Measurements from ENCODE around the gene RGS5. TPM values are rescaled to one million over a fixed set of nuclear protein-coding genes. Genes with fewer than 3 reads are reported as not detected.

Gene RGS5
- total and polyA plus RNA-seq, 2 experiments from 2014 or later: 23.4 to 48.3 TPM

DNA sequence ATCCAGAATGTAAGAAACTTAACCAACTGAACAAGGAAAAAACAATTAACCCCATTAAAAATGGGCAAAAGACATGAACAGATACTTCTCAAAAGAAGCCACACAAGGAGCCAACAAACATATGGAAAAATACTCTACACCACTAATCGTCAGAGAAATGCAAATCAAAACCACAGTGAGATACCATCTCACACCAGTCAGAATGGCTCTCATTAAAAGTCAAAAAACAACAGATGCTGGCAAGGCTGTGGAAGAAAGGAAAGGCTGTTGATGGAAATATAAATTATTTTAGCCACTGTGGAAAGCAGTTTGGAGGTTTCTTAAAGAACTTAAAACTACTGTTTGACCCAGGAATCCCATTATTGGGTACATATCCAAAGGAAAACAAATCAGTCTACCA is 82.3 kb downstream of the RGS5 start (continued):
- TF ChIP-seq, protein P1, sequence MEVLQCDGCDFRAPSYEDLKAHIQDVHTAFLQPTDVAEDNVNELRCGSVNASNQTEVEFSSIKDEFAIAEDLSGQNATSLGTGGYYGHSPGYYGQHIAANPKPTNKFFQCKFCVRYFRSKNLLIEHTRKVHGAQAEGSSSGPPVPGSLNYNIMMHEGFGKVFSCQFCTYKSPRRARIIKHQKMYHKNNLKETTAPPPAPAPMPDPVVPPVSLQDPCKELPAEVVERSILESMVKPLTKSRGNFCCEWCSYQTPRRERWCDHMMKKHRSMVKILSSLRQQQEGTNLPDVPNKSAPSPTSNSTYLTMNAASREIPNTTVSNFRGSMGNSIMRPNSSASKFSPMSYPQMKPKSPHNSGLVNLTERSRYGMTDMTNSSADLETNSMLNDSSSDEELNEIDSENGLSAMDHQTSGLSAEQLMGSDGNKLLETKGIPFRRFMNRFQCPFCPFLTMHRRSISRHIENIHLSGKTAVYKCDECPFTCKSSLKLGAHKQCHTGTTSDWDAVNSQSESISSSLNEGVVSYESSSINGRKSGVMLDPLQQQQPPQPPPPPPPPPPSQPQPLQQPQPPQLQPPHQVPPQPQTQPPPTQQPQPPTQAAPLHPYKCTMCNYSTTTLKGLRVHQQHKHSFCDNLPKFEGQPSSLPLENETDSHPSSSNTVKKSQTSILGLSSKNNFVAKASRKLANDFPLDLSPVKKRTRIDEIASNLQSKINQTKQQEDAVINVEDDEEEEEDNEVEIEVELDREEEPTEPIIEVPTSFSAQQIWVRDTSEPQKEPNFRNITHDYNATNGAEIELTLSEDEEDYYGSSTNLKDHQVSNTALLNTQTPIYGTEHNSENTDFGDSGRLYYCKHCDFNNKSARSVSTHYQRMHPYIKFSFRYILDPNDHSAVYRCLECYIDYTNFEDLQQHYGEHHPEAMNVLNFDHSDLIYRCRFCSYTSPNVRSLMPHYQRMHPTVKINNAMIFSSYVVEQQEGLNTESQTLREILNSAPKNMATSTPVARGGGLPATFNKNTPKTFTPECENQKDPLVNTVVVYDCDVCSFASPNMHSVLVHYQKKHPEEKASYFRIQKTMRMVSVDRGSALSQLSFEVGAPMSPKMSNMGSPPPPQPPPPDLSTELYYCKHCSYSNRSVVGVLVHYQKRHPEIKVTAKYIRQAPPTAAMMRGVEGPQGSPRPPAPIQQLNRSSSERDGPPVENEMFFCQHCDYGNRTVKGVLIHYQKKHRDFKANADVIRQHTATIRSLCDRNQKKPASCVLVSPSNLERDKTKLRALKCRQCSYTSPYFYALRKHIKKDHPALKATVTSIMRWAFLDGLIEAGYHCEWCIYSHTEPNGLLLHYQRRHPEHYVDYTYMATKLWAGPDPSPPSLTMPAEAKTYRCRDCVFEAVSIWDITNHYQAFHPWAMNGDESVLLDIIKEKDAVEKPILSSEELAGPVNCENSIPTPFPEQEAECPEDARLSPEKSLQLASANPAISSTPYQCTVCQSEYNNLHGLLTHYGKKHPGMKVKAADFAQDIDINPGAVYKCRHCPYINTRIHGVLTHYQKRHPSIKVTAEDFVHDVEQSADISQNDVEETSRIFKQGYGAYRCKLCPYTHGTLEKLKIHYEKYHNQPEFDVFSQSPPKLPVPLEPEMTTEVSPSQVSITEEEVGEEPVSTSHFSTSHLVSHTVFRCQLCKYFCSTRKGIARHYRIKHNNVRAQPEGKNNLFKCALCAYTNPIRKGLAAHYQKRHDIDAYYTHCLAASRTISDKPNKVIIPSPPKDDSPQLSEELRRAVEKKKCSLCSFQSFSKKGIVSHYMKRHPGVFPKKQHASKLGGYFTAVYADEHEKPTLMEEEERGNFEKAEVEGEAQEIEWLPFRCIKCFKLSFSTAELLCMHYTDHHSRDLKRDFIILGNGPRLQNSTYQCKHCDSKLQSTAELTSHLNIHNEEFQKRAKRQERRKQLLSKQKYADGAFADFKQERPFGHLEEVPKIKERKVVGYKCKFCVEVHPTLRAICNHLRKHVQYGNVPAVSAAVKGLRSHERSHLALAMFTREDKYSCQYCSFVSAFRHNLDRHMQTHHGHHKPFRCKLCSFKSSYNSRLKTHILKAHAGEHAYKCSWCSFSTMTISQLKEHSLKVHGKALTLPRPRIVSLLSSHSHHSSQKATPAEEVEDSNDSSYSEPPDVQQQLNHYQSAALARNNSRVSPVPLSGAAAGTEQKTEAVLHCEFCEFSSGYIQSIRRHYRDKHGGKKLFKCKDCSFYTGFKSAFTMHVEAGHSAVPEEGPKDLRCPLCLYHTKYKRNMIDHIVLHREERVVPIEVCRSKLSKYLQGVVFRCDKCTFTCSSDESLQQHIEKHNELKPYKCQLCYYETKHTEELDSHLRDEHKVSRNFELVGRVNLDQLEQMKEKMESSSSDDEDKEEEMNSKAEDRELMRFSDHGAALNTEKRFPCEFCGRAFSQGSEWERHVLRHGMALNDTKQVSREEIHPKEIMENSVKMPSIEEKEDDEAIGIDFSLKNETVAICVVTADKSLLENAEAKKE (CRISPR knock-in tag; IDR thresholded peaks at IDR 0.05): no peak
- TF ChIP-seq STAT1 (IDR thresholded peaks at IDR 0.05; ENCODE audit: unreplicated experiment) (no peak), JUNB (IDR thresholded peaks at IDR 0.05; ENCODE audit: unreplicated experiment) (no peak), EZH2 (IDR thresholded peaks at IDR 0.05; ENCODE audit: low read depth, unreplicated experiment) (no peak)

DNA sequence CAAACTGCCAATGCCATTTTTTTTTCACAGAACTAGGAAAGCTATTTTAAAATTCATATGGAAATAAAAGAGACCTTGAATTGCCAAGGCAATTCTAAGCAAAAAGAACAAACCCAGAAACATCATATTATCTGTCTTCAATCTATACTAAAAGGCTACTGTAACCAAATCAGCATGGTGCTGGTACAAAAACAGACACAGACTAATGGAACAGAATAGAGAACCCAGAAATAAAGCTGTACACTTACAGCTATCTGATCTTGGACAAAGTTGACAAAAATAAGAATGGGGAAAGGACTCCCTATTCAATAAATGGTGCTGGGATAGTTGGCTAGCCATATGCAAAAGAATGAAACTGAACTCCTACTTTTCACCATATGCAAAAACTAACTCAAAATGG is 83.0 kb downstream of the RGS5 start:
- H2AFZ ChIP-seq: no peak overlapping the region
- ATAC-seq: no peak
- no peaks in the 10 kb centered on the region for H4K20me1 ChIP-seq (replicated peaks; ENCODE audit: insufficient read depth)
- no peaks in the 10 kb centered on the region for H3K27me3 Mint-ChIP-seq (ENCODE audit: insufficient read depth, low read depth, poor library complexity)
- H3K4me2 ChIP-seq: no peak overlapping the region
- H3K4me1 Mint-ChIP-seq: no peaks in the 10 kb centered on the region
- no peak for DNase-seq (ENCODE audit: low spot score)
- H3F3A ChIP-seq (replicated peaks; ENCODE audit: low read depth): no peaks in the 10 kb centered on the region
- no peak overlapping the region for H3K27ac Mint-ChIP-seq
- H3K27ac ChIP-seq (ENCODE audit: low read depth): no peak overlapping the region
- H3K36me3 ChIP-seq (ENCODE audit: insufficient read depth): no peaks in the 10 kb centered on the region
- no peak overlapping the region for H3K4me3 Mint-ChIP-seq
- H3K36me3 Mint-ChIP-seq (ENCODE audit: low read depth): no peaks in the 10 kb centered on the region
- no peaks in the 10 kb centered on the region for H3K27me3 ChIP-seq (ENCODE audit: insufficient read depth)
- no peak overlapping the region for H3K4me3 ChIP-seq
- no peaks in the 10 kb centered on the region for H3K9me3 Mint-ChIP-seq
- no peaks in the 10 kb centered on the region for H3K79me2 ChIP-seq (replicated peaks; ENCODE audit: insufficient read depth)
- no peaks in the 10 kb centered on the region for H3K9me2 ChIP-seq (ENCODE audit: insufficient read depth)
- no peaks in the 10 kb centered on the region for H3K4me1 ChIP-seq (ENCODE audit: insufficient read depth)
- TF ChIP-seq NANOG (IDR thresholded peaks at IDR 0.05; ENCODE audit: borderline replicate concordance) (no peak), CREB1 (CRISPR knock-in tag; IDR thresholded peaks at IDR 0.05; ENCODE audit: low read depth) (no peak), POLR2AphosphoS5 (IDR thresholded peaks at IDR 0.05; ENCODE audit: low read depth) (no peak)
- TF ChIP-seq, protein P1 (CRISPR knock-in tag; IDR thresholded peaks at IDR 0.05): no peak
